ENCODE data around the gene IL11. TPM values are rescaled to one million over a fixed set of nuclear protein-coding genes. Genes with fewer than 3 reads are reported as not detected.
"Not testable (repeated sequence)": the region's sequence is repeated elsewhere in the genome, so short reads cannot be mapped to it uniquely, and the experiment has no call there.

The IL11 gene
- not detected for polyA plus RNA-seq

GRCh38 chr19:55370305-55370988 is at the start of gene IL11:
IL11 (minus strand) TSS chr19:55370463; CDS start chr19:55370310, 153 bp downstream.
- Mint-ChIP-seq H3K4me3 (peak within 1 kb of the TSS; percentile 8 to 90 (median 63)), H3K36me3 (no peaks in the 10 kb centered on the region), H3K27ac (peak within 1 kb of the TSS in 1 of 3 donors; percentile 2), H3K4me1 (peaks cover 0 to 9% (median 7%) of the 10 kb centered on the region in 3 donors), H3K9me3 (peaks cover 0 to 4% (median 0%) of the 10 kb centered on the region in 3 donors), H3K27me3 (peaks cover 28% of the 10 kb centered on the region)

- H3K4me3 Mint-ChIP-seq = no peak overlapping the region
- no peaks in the 10 kb centered on the region for H3K36me3 Mint-ChIP-seq
- H3K27me3 Mint-ChIP-seq = peaks cover 24% of the 10 kb centered on the region
These were observed 49.5 kb upstream of the IL11 start for GRCh38 chr19:55419624-55420236.

GRCh38 chr19:55419103-55419502 is 48.8 kb upstream of the IL11 start:
- H3K27me3 Mint-ChIP-seq = peaks cover 22% of the 10 kb centered on the region
- no peaks in the 10 kb centered on the region for H3K9me3 Mint-ChIP-seq

More at GRCh38 chr19:55419624-55420236, 49.5 kb upstream of the IL11 start:
- Mint-ChIP-seq H3K9me3 (peaks cover 0 to under 1% (median 0%) of the 10 kb centered on the region in 3 donors), H3K27ac (no peak overlapping the region), H3K4me1 (peaks cover 0 to 2% (median 0%) of the 10 kb centered on the region in 3 donors)

GRCh38 chr19:55418185-55418584 is 47.9 kb upstream of the IL11 start:
- H3K9me3 Mint-ChIP-seq = no peaks in the 10 kb centered on the region
- peaks cover 0 to 2% (median 0%) of the 10 kb centered on the region in 3 donors for H3K4me1 Mint-ChIP-seq
- H3K27me3 Mint-ChIP-seq = peaks cover 17% of the 10 kb centered on the region
- no peak overlapping the region for H3K27ac Mint-ChIP-seq
- H3K4me3 Mint-ChIP-seq = no peak overlapping the region
- H3K36me3 Mint-ChIP-seq = no peaks in the 10 kb centered on the region

More at GRCh38 chr19:55419103-55419502, 48.8 kb upstream of the IL11 start:
- Mint-ChIP-seq H3K36me3 (no peaks in the 10 kb centered on the region), H3K4me3 (no peak overlapping the region), H3K4me1 (peaks cover 0 to 2% (median 0%) of the 10 kb centered on the region in 3 donors), H3K27ac (no peak overlapping the region)

GRCh38 chr19:55410168-55410567 is 39.9 kb upstream of the IL11 start:
- H3K27me3 Mint-ChIP-seq = no peaks in the 10 kb centered on the region
- peak overlapping the region in 1 of 4 donors; percentile 76 for H3K4me3 Mint-ChIP-seq
- peak overlapping the region in 1 of 3 donors; percentile 81 for H3K27ac Mint-ChIP-seq
- peaks cover 3% of the 10 kb centered on the region for H3K36me3 Mint-ChIP-seq
- H3K9me3 Mint-ChIP-seq = peaks cover 2 to 9% (median 6%) of the 10 kb centered on the region in 3 donors
- peaks cover 14 to 22% (median 18%) of the 10 kb centered on the region in 3 donors for H3K4me1 Mint-ChIP-seq

- not testable (repeated sequence) for H3K27me3 Mint-ChIP-seq, H3K9me3 Mint-ChIP-seq, H3K36me3 Mint-ChIP-seq
- peak overlapping the region in 2 of 4 donors; percentile 76 to 78 for H3K4me3 Mint-ChIP-seq
- H3K27ac Mint-ChIP-seq = peak overlapping the region in 2 of 3 donors; percentile 93 to 99
- H3K4me1 Mint-ChIP-seq = peaks cover 14 to 22% (median 18%) of the 10 kb centered on the region in 3 donors
These were observed 38.9 kb upstream of the IL11 start for GRCh38 chr19:55409179-55409578.

- Mint-ChIP-seq H3K36me3 (peaks cover 3% of the 10 kb centered on the region), H3K27me3 (no peaks in the 10 kb centered on the region), H3K9me3 (peaks cover 2 to 9% (median 6%) of the 10 kb centered on the region in 3 donors), H3K27ac (peak overlapping the region; percentile 93 to 99 (median 98)), H3K4me3 (peak overlapping the region; percentile 87 to 97 (median 94)), H3K4me1 (peaks cover 14 to 22% (median 18%) of the 10 kb centered on the region in 3 donors)
These were observed 38.2 kb upstream of the IL11 start for GRCh38 chr19:55408533-55408872.

GRCh38 chr19:55407800-55408532 is 37.7 kb upstream of the IL11 start:
- Mint-ChIP-seq H3K27me3 (no peaks in the 10 kb centered on the region), H3K4me3 (peak overlapping the region; percentile 87 to 97 (median 94)), H3K36me3 (peaks cover 7% of the 10 kb centered on the region), H3K4me1 (peaks cover 14 to 25% (median 18%) of the 10 kb centered on the region in 3 donors), H3K9me3 (peaks cover 2 to 9% (median 6%) of the 10 kb centered on the region in 3 donors), H3K27ac (peak overlapping the region; percentile 93 to 99 (median 98))

- H3K27me3 Mint-ChIP-seq, H3K9me3 Mint-ChIP-seq, H3K36me3 Mint-ChIP-seq: not testable (repeated sequence)
- Mint-ChIP-seq H3K4me3 (peak within 1 kb of the TSS; percentile 87 to 97 (median 94)), H3K4me1 (peaks cover 14 to 25% (median 18%) of the 10 kb centered on the region in 3 donors), H3K27ac (peak within 1 kb of the TSS; percentile 93 to 99 (median 98))
These were observed 37.2 kb upstream of the IL11 start, which contains the start of gene UBE2S for GRCh38 chr19:55407550-55407799. UBE2S (minus strand) TSS chr19:55407788; CDS start chr19:55407589, 199 bp downstream.

GRCh38 chr19:55406826-55407549 is 36.7 kb upstream of the IL11 start:
- H3K27ac Mint-ChIP-seq = peak overlapping the region; percentile 76 to 98 (median 93)
- peak overlapping the region; percentile 87 to 97 (median 94) for H3K4me3 Mint-ChIP-seq
- H3K9me3 Mint-ChIP-seq = peaks cover 2 to 9% (median 6%) of the 10 kb centered on the region in 3 donors
- peaks cover 14 to 25% (median 18%) of the 10 kb centered on the region in 3 donors for H3K4me1 Mint-ChIP-seq
- peaks cover 8% of the 10 kb centered on the region for H3K36me3 Mint-ChIP-seq
- H3K27me3 Mint-ChIP-seq = no peaks in the 10 kb centered on the region

GRCh38 chr19:55406091-55406825 is 36.0 kb upstream of the IL11 start:
- Mint-ChIP-seq H3K27me3 (no peaks in the 10 kb centered on the region), H3K27ac (peak overlapping the region in 2 of 3 donors; percentile 76 to 93), H3K4me3 (peak overlapping the region; percentile 87 to 97 (median 92)), H3K36me3 (peaks cover 8% of the 10 kb centered on the region), H3K4me1 (peaks cover 14 to 25% (median 18%) of the 10 kb centered on the region in 3 donors), H3K9me3 (peaks cover 2 to 9% (median 5%) of the 10 kb centered on the region in 3 donors)

- Mint-ChIP-seq H3K4me1 (peaks cover 14 to 25% (median 18%) of the 10 kb centered on the region in 3 donors), H3K9me3 (peaks cover 2 to 8% (median 2%) of the 10 kb centered on the region in 3 donors), H3K27me3 (no peaks in the 10 kb centered on the region), H3K4me3 (peak overlapping the region in 3 of 4 donors; percentile 46 to 87 (median 63)), H3K27ac (peak overlapping the region in 1 of 3 donors; percentile 93), H3K36me3 (peaks cover 8% of the 10 kb centered on the region)
These were observed 35.4 kb upstream of the IL11 start for GRCh38 chr19:55405638-55406037.

- Mint-ChIP-seq H3K27ac (peak overlapping the region in 1 of 3 donors; percentile 67), H3K4me3 (no peak overlapping the region), H3K4me1 (peaks cover 14 to 21% (median 18%) of the 10 kb centered on the region in 3 donors), H3K36me3 (peaks cover 8% of the 10 kb centered on the region), H3K9me3 (no peaks in the 10 kb centered on the region), H3K27me3 (no peaks in the 10 kb centered on the region)
These were observed 32.2 kb upstream of the IL11 start for GRCh38 chr19:55402509-55402908.

GRCh38 chr19:55401390-55401789 is 31.1 kb upstream of the IL11 start:
- H3K27ac Mint-ChIP-seq, H3K9me3 Mint-ChIP-seq, H3K4me3 Mint-ChIP-seq, H3K36me3 Mint-ChIP-seq, H3K27me3 Mint-ChIP-seq: not testable (repeated sequence)
- peaks cover 10 to 16% (median 13%) of the 10 kb centered on the region in 3 donors for H3K4me1 Mint-ChIP-seq

Measured in IgD-negative memory B cell (primary cell).